SK-N-SH (cell line): ENCODE data around the gene INPP5K. TPM values are rescaled to one million over a fixed set of nuclear protein-coding genes. Genes with fewer than 3 reads are reported as not detected.

Source experiments
- CTCF ChIA-PET: fragments of 300-600, 350-600 bp; formaldehyde crosslinking; extraction: SDS; loops from one replicate; lab custom pipeline; 2021; lab: Yijun Ruan, JAX
- POLR2A ChIA-PET: fragments of 350-600 bp; sonication (Branson Sonifier 250); formaldehyde crosslinking; extraction: SDS; loops from one replicate; lab custom pipeline; 2020; ENCODE audit warnings: antibody characterized with exemption, inconsistent platforms; lab: Yijun Ruan, JAX
- DNase-seq: peaks from one replicate; pipeline ENCODE4 v3.0.0; 2012
- H2AFZ ChIP-seq: fragments of 200-600 bp; sonication (generic); 2 replicates; pipeline ENCODE4 v1.8.1; 2016; ENCODE audit warnings: antibody characterized with exemption, mild to moderate bottlenecking, low read depth
- H3F3A ChIP-seq: fragments of 200-600 bp; sonication (generic); replicated peaks from 2 replicates; pipeline ENCODE3; 2016; ENCODE audit warnings: antibody characterized with exemption, mild to moderate bottlenecking; ENCODE audit not compliant: insufficient read depth
- H3K27ac ChIP-seq, 2 experiments: fragments of 200-500 bp in 1 of 2; fragments of 200-600 bp in 1 of 2; sonication (Bioruptor generic) in 1 of 2; sonication (generic), shearing (Covaris generic) in 1 of 2; 2 replicates each; pipeline versions ENCODE4 v1.5.1 to v1.6.1; 2014 to 2016; ENCODE audit warnings: low read depth in 2 of 2, inconsistent platforms in 1 of 2, low read length in 1 of 2, mild to moderate bottlenecking in 1 of 2, mixed read lengths in 1 of 2
- H3K27me3 ChIP-seq: fragments of 200-600 bp; sonication (generic), shearing (Covaris generic); 2 replicates; pipeline ENCODE4 v1.6.1; 2016; ENCODE audit warnings: mixed run types; ENCODE audit not compliant: insufficient read depth
- H3K36me3 ChIP-seq, 2 experiments: fragments of 200-500 bp in 1 of 2; fragments of 200-600 bp in 1 of 2; sonication (Bioruptor generic) in 1 of 2; sonication (generic) in 1 of 2; replicated peaks in 1 of 2; 2 replicates each; pipeline versions ENCODE3 to v1.5.1; 2014 to 2016; ENCODE audit warnings: low read length in 1 of 2, mild to moderate bottlenecking in 1 of 2; ENCODE audit not compliant: insufficient read depth in 2 of 2, control insufficient read depth in 1 of 2
- H3K4me1 ChIP-seq, 2 experiments: fragments of 200-500 bp in 1 of 2; fragments of 200-600 bp in 1 of 2; sonication (Bioruptor generic) in 1 of 2; sonication (generic), shearing (Covaris generic) in 1 of 2; 2 replicates each; pipeline versions ENCODE4 v1.5.1 to v1.6.1; 2014 to 2016; ENCODE audit warnings: low read depth in 1 of 2, low read length in 1 of 2, mixed run types in 1 of 2; ENCODE audit not compliant: insufficient read depth in 2 of 2, control insufficient read depth in 1 of 2
- H3K4me2 ChIP-seq: fragments of 200-600 bp; sonication (generic), shearing (Covaris generic); 2 replicates; pipeline ENCODE4 v1.6.1; 2017; ENCODE audit warnings: mixed run types
- H3K4me3 ChIP-seq, 2 experiments: fragments of 200-500 bp in 1 of 2; fragments of 200-600 bp in 1 of 2; sonication (Bioruptor generic) in 1 of 2; sonication (generic), shearing (Covaris generic) in 1 of 2; 2 replicates each; pipeline versions ENCODE4 v1.5.1 to v1.8.1; 2014 to 2016; ENCODE audit warnings: low read depth in 2 of 2, inconsistent platforms in 1 of 2, low read length in 1 of 2, mild to moderate bottlenecking in 1 of 2, mixed read lengths in 1 of 2, moderate library complexity in 1 of 2
- H3K79me2 ChIP-seq: fragments of 200-600 bp; sonication (generic); 2 replicates; pipeline ENCODE4 v1.8.1; 2017; ENCODE audit warnings: mild to moderate bottlenecking; ENCODE audit not compliant: insufficient read depth
- H3K9ac ChIP-seq: fragments of 200-600 bp; sonication (generic); 2 replicates; pipeline ENCODE4 v1.6.1; 2017; ENCODE audit warnings: mixed run types
- H3K9me2 ChIP-seq: fragments of 200-600 bp; sonication (generic); 2 replicates; pipeline ENCODE4 v1.6.1; 2017; ENCODE audit warnings: mixed run types
- H3K9me3 ChIP-seq: fragments of 200-600 bp; sonication (generic); 2 replicates; pipeline ENCODE4 v1.6.1; 2017; ENCODE audit warnings: mixed run types, mild to moderate bottlenecking, moderate library complexity
- H4K20me1 ChIP-seq: fragments of 200-600 bp; sonication (generic); 2 replicates; pipeline ENCODE4 v1.6.1; 2017; ENCODE audit warnings: mild to moderate bottlenecking, mixed run types; ENCODE audit not compliant: insufficient read depth
- CHD2 ChIP-seq: fragments of 150-350 bp; IDR thresholded peaks from 2 replicates; pipeline ENCODE4 v1.6.1; 2018; ENCODE audit warnings: low read length; ENCODE audit not compliant: partially characterized antibody
- ELF1 ChIP-seq: IDR thresholded peaks from 2 replicates; pipeline ENCODE4 v1.4.0; 2012
- EP300 ChIP-seq, 2 experiments: IDR thresholded peaks; 2 replicates each; pipeline versions ENCODE4 v1.4.0 to v1.6.1; 2012; ENCODE audit warnings: borderline replicate concordance in 1 of 2, low read depth in 1 of 2, low read length in 1 of 2
- EZH2phosphoT487 ChIP-seq: fragments of 200-600 bp; sonication (generic); IDR thresholded peaks from 2 replicates; pipeline ENCODE4 v1.6.1; 2017; ENCODE audit warnings: low read depth, mixed run types, mild to moderate bottlenecking, antibody characterized with exemption, moderate library complexity, borderline replicate concordance
- FOXJ3 ChIP-seq: sonication (generic); formaldehyde crosslinking; IDR thresholded peaks from 2 replicates; pipeline ENCODE4 v1.5.1; 2020; ENCODE audit warnings: mild to moderate bottlenecking, missing genetic modification reagents
- FOXM1 ChIP-seq: IDR thresholded peaks from 2 replicates; pipeline ENCODE4 v1.4.0; 2012; ENCODE audit warnings: low read depth, mild to moderate bottlenecking
- GABPA ChIP-seq: IDR thresholded peaks from 2 replicates; pipeline ENCODE4 v1.4.0; 2012; ENCODE audit warnings: low read depth, mild to moderate bottlenecking
- GATA2 ChIP-seq: sonication (generic); formaldehyde crosslinking; IDR thresholded peaks from 2 replicates; pipeline ENCODE4 v1.5.0; 2020; ENCODE audit warnings: mild to moderate bottlenecking, missing genetic modification reagents
- JUND ChIP-seq: IDR thresholded peaks from 2 replicates; pipeline ENCODE4 v1.4.0; 2012
- NFIC ChIP-seq: IDR thresholded peaks from 2 replicates; pipeline ENCODE4 v1.4.0; 2012; ENCODE audit warnings: borderline replicate concordance
- NRF1 ChIP-seq: IDR thresholded peaks from 2 replicates; pipeline ENCODE4 v1.6.1; 2012; ENCODE audit warnings: low read depth, mild to moderate bottlenecking, low read length
- RAD21 ChIP-seq: IDR thresholded peaks from 2 replicates; pipeline ENCODE4 v1.6.1; 2012; ENCODE audit warnings: mild to moderate bottlenecking, low read length
- RFX5 ChIP-seq: IDR thresholded peaks from 2 replicates; pipeline ENCODE4 v1.6.1; 2012; ENCODE audit warnings: mild to moderate bottlenecking, improper control_type of control experiment, low read length
- RXRA ChIP-seq: IDR thresholded peaks from 2 replicates; pipeline ENCODE4 v1.4.0; 2012; ENCODE audit warnings: low read depth, mild to moderate bottlenecking, borderline replicate concordance
- SMC3 ChIP-seq: IDR thresholded peaks from 2 replicates; pipeline ENCODE4 v1.6.1; 2012; ENCODE audit warnings: low read depth, low read length, improper control_type of control experiment
- TCF12 ChIP-seq: IDR thresholded peaks from 2 replicates; pipeline ENCODE4 v1.4.0; 2012
- USF1 ChIP-seq: IDR thresholded peaks from 2 replicates; pipeline ENCODE4 v1.4.0; 2012; ENCODE audit warnings: low read depth, borderline replicate concordance
- USF2 ChIP-seq: fragments of 150-350 bp; IDR thresholded peaks from 2 replicates; pipeline ENCODE4 v1.6.1; 2017; ENCODE audit warnings: antibody characterized with exemption, low read length, low read depth, borderline replicate concordance
- ZBTB33 ChIP-seq: IDR thresholded peaks from 2 replicates; pipeline ENCODE4 v1.4.0; 2012; ENCODE audit warnings: low read depth, borderline replicate concordance
- WGBS: methylation state at CpG from one replicate; pipeline ENCODE4 v1.1.6; 2017; ENCODE audit warnings: low lambda C conversion rate; 5-methylcytosine and 5-hydroxymethylcytosine counted together
- polyA plus RNA-seq, 3 experiments: library from polyadenylated mRNA; depleted of rRNA; stranded (reverse); fragments of >200 nt; gene quantifications; 2 replicates each; pipeline ENCODE4 v1.2.3, GENCODE V29; 2012
- TF ChIP-seq, protein P1 (sequence below): fragments of 150-350 bp; IDR thresholded peaks from 2 replicates; pipeline ENCODE4 v1.6.1; 2016; ENCODE audit warnings: mild to moderate bottlenecking, low read depth, low read length

INPP5K gene
- polyA plus RNA-seq, 1 of the 3 experiments (the other 2 are of a cell fraction): 26.2 TPM

DNA sequence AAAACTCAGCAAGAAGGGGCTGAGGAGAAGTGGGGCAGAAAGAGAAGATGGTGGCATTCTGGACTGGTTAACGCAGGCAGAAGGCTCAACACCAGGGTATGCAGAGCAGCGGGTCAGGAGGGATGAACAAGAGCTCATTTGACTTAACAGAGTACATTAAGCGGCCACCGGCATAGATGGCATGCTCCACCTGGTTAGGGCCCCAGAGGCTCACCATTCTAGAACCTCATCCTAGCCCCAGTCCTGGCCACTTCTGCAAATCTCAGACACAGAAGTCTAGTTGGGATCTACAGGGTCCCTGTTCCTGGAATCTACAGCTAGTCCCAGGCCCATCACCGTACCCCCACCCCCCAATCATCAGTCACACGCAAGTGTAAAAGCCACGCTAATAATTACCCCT is 22.2 kb downstream of the INPP5K start:
- Histone ChIP-seq H2AFZ (no peak overlapping the region), H4K20me1 (no peaks in the 10 kb centered on the region), H3K79me2 (peaks cover 19% of the 10 kb centered on the region), H3K4me1 (peaks cover 14 to 23% of the 10 kb centered on the region in 2 experiments; a peak in 3 of 4 replicates), H3K36me3 (peaks cover 0 to 12% of the 10 kb centered on the region in 2 experiments), H3F3A (peaks cover 18% of the 10 kb centered on the region), H3K9me3 (no peaks in the 10 kb centered on the region), H3K27ac (no peak overlapping the region)
- 97% methylated on average over 7 of the region's 7 CpGs for WGBS
- ChIA-PET POLR2A (no interaction called here), CTCF (no interaction called here)
- TF ChIP-seq NFIC (no peak), EZH2phosphoT487 (no peak), ZBTB33 (no peak), JUND (no peak), SMC3 (no peak), USF1 (no peak), ELF1 (no peak), TCF12 (no peak), GABPA (no peak)
- TF ChIP-seq, all 33 proteins: peak for 0
- no peak overlapping the region for H3K4me3 ChIP-seq
- H3K9ac ChIP-seq: no peak overlapping the region
- no peak overlapping the region for H3K4me2 ChIP-seq
- no peaks in the 10 kb centered on the region for H3K9me2 ChIP-seq
- H3K27me3 ChIP-seq: no peaks in the 10 kb centered on the region
- no peak for DNase-seq

- Histone ChIP-seq H3K36me3 (peaks cover 0 to 12% of the 10 kb centered on the region in 2 experiments), H3K27me3 (no peaks in the 10 kb centered on the region), H3K4me2 (no peak overlapping the region), H3K9ac (no peak overlapping the region), H3K79me2 (peaks cover 27% of the 10 kb centered on the region), H3K9me3 (no peaks in the 10 kb centered on the region), H3K4me1 (peaks cover 21 to 31% of the 10 kb centered on the region in 2 experiments; a peak in 3 of 4 replicates), H3F3A (peaks cover 18% of the 10 kb centered on the region), H3K27ac (peak overlapping the region in 1 of 2 experiments; percentile 23; a peak in 1 of 4 replicates), H3K4me3 (no peak overlapping the region), H3K9me2 (no peaks in the 10 kb centered on the region), H4K20me1 (no peaks in the 10 kb centered on the region), H2AFZ (no peak overlapping the region)
- POLR2A ChIA-PET: no interaction called here
- 89% methylated on average over 15 of the region's 23 CpGs for WGBS
- no peak for DNase-seq
- CTCF ChIA-PET: interaction anchor here (2.0 kb wide), 1 partner anchor 23 kb away, joined by 13 read pairs; the partner anchor contains the start of gene INPP5K
- TF ChIP-seq FOXJ3 (no peak), RXRA (no peak), USF1 (no peak), CHD2 (no peak), USF2 (no peak), RAD21 (no peak), NFIC (no peak), RFX5 (no peak), FOXM1 (no peak), EP300 (IDR thresholded peaks at IDR 0.05; ENCODE audit: borderline replicate concordance in 1 of 2, low read depth in 1 of 2, low read length in 1 of 2) (no peak), NRF1 (no peak), GATA2 (no peak)
- TF ChIP-seq, protein P1, sequence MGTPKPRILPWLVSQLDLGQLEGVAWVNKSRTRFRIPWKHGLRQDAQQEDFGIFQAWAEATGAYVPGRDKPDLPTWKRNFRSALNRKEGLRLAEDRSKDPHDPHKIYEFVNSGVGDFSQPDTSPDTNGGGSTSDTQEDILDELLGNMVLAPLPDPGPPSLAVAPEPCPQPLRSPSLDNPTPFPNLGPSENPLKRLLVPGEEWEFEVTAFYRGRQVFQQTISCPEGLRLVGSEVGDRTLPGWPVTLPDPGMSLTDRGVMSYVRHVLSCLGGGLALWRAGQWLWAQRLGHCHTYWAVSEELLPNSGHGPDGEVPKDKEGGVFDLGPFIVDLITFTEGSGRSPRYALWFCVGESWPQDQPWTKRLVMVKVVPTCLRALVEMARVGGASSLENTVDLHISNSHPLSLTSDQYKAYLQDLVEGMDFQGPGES: no peak
Measured at GRCh38 chr17:1493291-1493980, 23.0 kb downstream of the INPP5K start.
